ENCODE measurements around the gene DSCAML1. TPM values are rescaled to one million over a fixed set of nuclear protein-coding genes. Genes with fewer than 3 reads are reported as not detected.

The DSCAML1 gene
- total RNA-seq, 2 donors from 2014 or later = 0.08 TPM; not detected in 1

- no peak for ATAC-seq
- Mint-ChIP-seq H3K4me3 (no peak overlapping the region), H3K36me3 (no peaks in the 10 kb centered on the region), H3K4me1 (ENCODE audit: low read depth in 2 of 2) (peaks cover 0 to 7% of the 10 kb centered on the region in 2 donors), H3K27ac (no peak overlapping the region), H3K27me3 (peaks cover 7 to 23% of the 10 kb centered on the region in 2 donors), H3K9me3 (no peaks in the 10 kb centered on the region)
- DNase-seq (ENCODE audit: low spot score) = no peak
Observed at GRCh38 chr11:117591316-117592039, 205.5 kb downstream of the DSCAML1 start.

- Mint-ChIP-seq H3K27ac (no peak overlapping the region), H3K36me3 (no peaks in the 10 kb centered on the region), H3K27me3 (peaks cover 0 to 6% of the 10 kb centered on the region in 2 donors), H3K4me3 (no peak overlapping the region), H3K9me3 (no peaks in the 10 kb centered on the region), H3K4me1 (ENCODE audit: low read depth in 2 of 2) (no peaks in the 10 kb centered on the region)
- ATAC-seq = no peak
- no peak for DNase-seq (ENCODE audit: low spot score)
Observed at GRCh38 chr11:117589063-117589462, 208.0 kb downstream of the DSCAML1 start.

- Mint-ChIP-seq H3K4me3 (no peak overlapping the region), H3K27ac (no peak overlapping the region), H3K4me1 (ENCODE audit: low read depth in 2 of 2) (no peaks in the 10 kb centered on the region), H3K27me3 (peaks cover 0 to 6% of the 10 kb centered on the region in 2 donors), H3K36me3 (no peaks in the 10 kb centered on the region), H3K9me3 (no peaks in the 10 kb centered on the region)
- DNase-seq (ENCODE audit: low spot score) (no peak), ATAC-seq (no peak)
Observed at GRCh38 chr11:117588166-117588810, 208.7 kb downstream of the DSCAML1 start.

GRCh38 chr11:117587416-117587815 is 209.6 kb downstream of the DSCAML1 start:
- H3K27me3 Mint-ChIP-seq = peaks cover 0 to 6% of the 10 kb centered on the region in 2 donors
- no peaks in the 10 kb centered on the region for H3K9me3 Mint-ChIP-seq
- no peak for DNase-seq (ENCODE audit: low spot score)
- no peaks in the 10 kb centered on the region for H3K36me3 Mint-ChIP-seq
- no peak for ATAC-seq
- no peak overlapping the region for H3K4me3 Mint-ChIP-seq
- no peak overlapping the region for H3K27ac Mint-ChIP-seq
- no peaks in the 10 kb centered on the region for H3K4me1 Mint-ChIP-seq (ENCODE audit: low read depth in 2 of 2)

GRCh38 chr11:117586392-117586791 is 210.6 kb downstream of the DSCAML1 start:
- ATAC-seq (no peak), DNase-seq (ENCODE audit: low spot score) (no peak)
- H3K27ac Mint-ChIP-seq = no peak overlapping the region
- peaks cover 0 to 6% of the 10 kb centered on the region in 2 donors for H3K27me3 Mint-ChIP-seq
- H3K4me1 Mint-ChIP-seq (ENCODE audit: low read depth in 2 of 2) = no peaks in the 10 kb centered on the region
- H3K9me3 Mint-ChIP-seq = no peaks in the 10 kb centered on the region
- no peak overlapping the region for H3K4me3 Mint-ChIP-seq
- no peaks in the 10 kb centered on the region for H3K36me3 Mint-ChIP-seq

- ATAC-seq = no peak
- Mint-ChIP-seq H3K4me1 (ENCODE audit: low read depth in 2 of 2) (no peaks in the 10 kb centered on the region), H3K27me3 (peaks cover 0 to 3% of the 10 kb centered on the region in 2 donors), H3K36me3 (no peaks in the 10 kb centered on the region), H3K4me3 (no peak overlapping the region), H3K9me3 (no peaks in the 10 kb centered on the region), H3K27ac (no peak overlapping the region)
- no peak for DNase-seq (ENCODE audit: low spot score)
Observed at GRCh38 chr11:117585631-117586030, 211.4 kb downstream of the DSCAML1 start.

- no peaks in the 10 kb centered on the region for H3K4me1 Mint-ChIP-seq (ENCODE audit: low read depth in 2 of 2)
- no peak for ATAC-seq
- H3K4me3 Mint-ChIP-seq = no peak overlapping the region
- no peak overlapping the region for H3K27ac Mint-ChIP-seq
- no peak for DNase-seq (ENCODE audit: low spot score)
- peaks cover 0 to 6% of the 10 kb centered on the region in 2 donors for H3K27me3 Mint-ChIP-seq
- H3K36me3 Mint-ChIP-seq = no peaks in the 10 kb centered on the region
- H3K9me3 Mint-ChIP-seq = no peaks in the 10 kb centered on the region
Observed at GRCh38 chr11:117584056-117584830, 212.8 kb downstream of the DSCAML1 start.

- no peaks in the 10 kb centered on the region for H3K36me3 Mint-ChIP-seq
- H3K27ac Mint-ChIP-seq = no peak overlapping the region
- H3K9me3 Mint-ChIP-seq = no peaks in the 10 kb centered on the region
- H3K27me3 Mint-ChIP-seq = peaks cover 6 to 14% of the 10 kb centered on the region in 2 donors
- ATAC-seq = no peak
- no peak overlapping the region for H3K4me3 Mint-ChIP-seq
- DNase-seq (ENCODE audit: low spot score) = no peak
- H3K4me1 Mint-ChIP-seq (ENCODE audit: low read depth in 2 of 2) = no peaks in the 10 kb centered on the region
Observed at GRCh38 chr11:117583063-117583801, 213.8 kb downstream of the DSCAML1 start.

GRCh38 chr11:117582433-117582832 is 214.6 kb downstream of the DSCAML1 start:
- DNase-seq (ENCODE audit: low spot score) = no peak
- H3K4me3 Mint-ChIP-seq = no peak overlapping the region
- H3K4me1 Mint-ChIP-seq (ENCODE audit: low read depth in 2 of 2) = no peaks in the 10 kb centered on the region
- H3K9me3 Mint-ChIP-seq = no peaks in the 10 kb centered on the region
- no peaks in the 10 kb centered on the region for H3K36me3 Mint-ChIP-seq
- no peak overlapping the region for H3K27ac Mint-ChIP-seq
- peaks cover 6 to 14% of the 10 kb centered on the region in 2 donors for H3K27me3 Mint-ChIP-seq
- ATAC-seq = no peak

GRCh38 chr11:117580866-117581265 is 216.2 kb downstream of the DSCAML1 start:
- Mint-ChIP-seq H3K9me3 (no peaks in the 10 kb centered on the region), H3K27ac (no peak overlapping the region), H3K4me1 (ENCODE audit: low read depth in 2 of 2) (no peaks in the 10 kb centered on the region), H3K27me3 (peaks cover 6 to 14% of the 10 kb centered on the region in 2 donors), H3K4me3 (no peak overlapping the region), H3K36me3 (no peaks in the 10 kb centered on the region)
- no peak for DNase-seq (ENCODE audit: low spot score)
- no peak for ATAC-seq

- DNase-seq (ENCODE audit: low spot score) (no peak), ATAC-seq (no peak)
- Mint-ChIP-seq H3K9me3 (no peaks in the 10 kb centered on the region), H3K27ac (no peak overlapping the region), H3K4me3 (no peak overlapping the region), H3K27me3 (peaks cover 6 to 14% of the 10 kb centered on the region in 2 donors), H3K36me3 (no peaks in the 10 kb centered on the region), H3K4me1 (ENCODE audit: low read depth in 2 of 2) (no peaks in the 10 kb centered on the region)
Observed at GRCh38 chr11:117579161-117579560, 217.9 kb downstream of the DSCAML1 start.

- Mint-ChIP-seq H3K9me3 (no peaks in the 10 kb centered on the region), H3K36me3 (no peaks in the 10 kb centered on the region), H3K4me1 (ENCODE audit: low read depth in 2 of 2) (no peaks in the 10 kb centered on the region), H3K27me3 (peaks cover 6 to 14% of the 10 kb centered on the region in 2 donors), H3K27ac (no peak overlapping the region), H3K4me3 (no peak overlapping the region)
- no peak for DNase-seq (ENCODE audit: low spot score)
- ATAC-seq = no peak
Observed at GRCh38 chr11:117575856-117576255, 221.2 kb downstream of the DSCAML1 start.

GRCh38 chr11:117574551-117574950 is 222.5 kb downstream of the DSCAML1 start:
- H3K4me1 Mint-ChIP-seq (ENCODE audit: low read depth in 2 of 2) = no peaks in the 10 kb centered on the region
- DNase-seq (ENCODE audit: low spot score) (no peak), ATAC-seq (no peak)
- no peak overlapping the region for H3K27ac Mint-ChIP-seq
- no peaks in the 10 kb centered on the region for H3K36me3 Mint-ChIP-seq
- H3K9me3 Mint-ChIP-seq = no peaks in the 10 kb centered on the region
- no peak overlapping the region for H3K4me3 Mint-ChIP-seq
- H3K27me3 Mint-ChIP-seq = peaks cover 9 to 11% of the 10 kb centered on the region in 2 donors
